HepG2 (cell line): ENCODE data around the gene TRMT112. TPM values are rescaled to one million over a fixed set of nuclear protein-coding genes. Genes with fewer than 3 reads are reported as not detected.

Source experiments
- ATAC-seq: fragments of 200-7000 bp; cut with Tn5 transposase; 3 replicates; pipeline ENCODE4 v1.9.1; 2020; ENCODE audit warnings: mild to moderate bottlenecking, moderate library complexity
- BruUV-seq: library from RNA; stranded (reverse); fragments of 400-500 nt; replicated peaks from 2 replicates; lab custom pipeline; 2021; lab: Mats Ljungman, UMichigan
- CTCF ChIA-PET: fragments of 300-600 bp; formaldehyde crosslinking; extraction: SDS; loops from one replicate; lab custom pipeline; 2021; ENCODE audit warnings: low total read pairs, inconsistent platforms, low intra/inter-chr PET ratio; lab: Yijun Ruan, JAX
- POLR2A ChIA-PET: fragments of 350-600 bp; sonication (Branson Sonifier 250); formaldehyde crosslinking; loops from one replicate; lab custom pipeline; 2020; ENCODE audit warnings: antibody characterized with exemption, inconsistent platforms; lab: Yijun Ruan, JAX
- DNase-seq: peaks from one replicate; pipeline ENCODE4 v3.0.0-alpha.2; 2015; ENCODE audit warnings: low spot score
- FAIRE-seq: peaks from 3 replicates; lab custom pipeline; 2011; peaks lifted over from hg19 to GRCh38; lab: Jason Lieb, UNC
- H2AFZ ChIP-seq: one replicate; pipeline ENCODE4 v1.6.1; 2011; ENCODE audit warnings: low read length, inconsistent platforms
- H3K27ac ChIP-seq: fragments of 300-600 bp; 3 replicates; pipeline ENCODE4 v1.8.0; 2011; ENCODE audit warnings: mixed run types, mild to moderate bottlenecking, mixed read lengths, low read length, inconsistent platforms; ENCODE audit not compliant: insufficient read depth; ENCODE audit errors: extremely low read length
- H3K27me3 ChIP-seq, 2 experiments: fragments of 200-600 bp in 1 of 2; 2 replicates in 1 of 2; 3 replicates in 1 of 2; pipeline versions ENCODE4 v1.6.0 to v1.8.0; 2011; ENCODE audit warnings: low read length in 2 of 2, mild to moderate bottlenecking in 2 of 2, moderate library complexity in 2 of 2, inconsistent platforms in 1 of 2; ENCODE audit not compliant: insufficient read depth in 2 of 2, control insufficient read depth in 1 of 2
- H3K36me3 ChIP-seq, 2 experiments: fragments of 200-600 bp in 1 of 2; replicated peaks in 1 of 2; 2 replicates in 1 of 2; 3 replicates in 1 of 2; pipeline versions ENCODE4 v1.5.1 to v1.8.0; 2011; ENCODE audit warnings: low read length in 2 of 2, inconsistent platforms in 1 of 2; ENCODE audit not compliant: insufficient read depth in 2 of 2, control insufficient read depth in 1 of 2
- H3K4me1 ChIP-seq: 2 replicates; pipeline ENCODE4 v1.5.1; 2012; ENCODE audit warnings: low read length, inconsistent platforms; ENCODE audit not compliant: insufficient read depth
- H3K4me2 ChIP-seq: 2 replicates; pipeline ENCODE4 v1.6.0; 2011; ENCODE audit warnings: low read depth, low read length, inconsistent platforms
- H3K4me3 ChIP-seq, 3 experiments: fragments of 200-600 bp in 1 of 3; sonication (generic), shearing (Covaris generic) in 1 of 3; replicated peaks in 1 of 3; 2 replicates each; pipeline ENCODE4 v1.5.1; 2011 to 2016; ENCODE audit warnings: low read length in 3 of 3, inconsistent platforms in 2 of 3, low read depth in 2 of 3, mild to moderate bottlenecking in 2 of 3, control low read depth in 1 of 3, mixed read lengths in 1 of 3; ENCODE audit not compliant: insufficient read depth in 1 of 3
- H3K79me2 ChIP-seq: one replicate; pipeline ENCODE4 v1.6.1; 2011; ENCODE audit warnings: low read length, inconsistent platforms; ENCODE audit not compliant: insufficient read depth
- H3K9ac ChIP-seq: 2 replicates; pipeline ENCODE4 v1.6.0; 2011; ENCODE audit warnings: mild to moderate bottlenecking, low read depth, low read length, inconsistent platforms; ENCODE audit not compliant: insufficient read depth
- H3K9me3 ChIP-seq: 2 replicates; pipeline ENCODE4 v1.5.1; 2012; ENCODE audit warnings: mild to moderate bottlenecking, low read length
- H4K20me1 ChIP-seq: 2 replicates; pipeline ENCODE4 v1.6.0; 2011; ENCODE audit warnings: inconsistent platforms, mild to moderate bottlenecking, low read length, moderate library complexity; ENCODE audit not compliant: insufficient read depth
- AGO2 ChIP-seq: fragments of 200-400 bp; formaldehyde crosslinking; optimal IDR thresholded peaks from 2 replicates; pipeline ENCODE3; 2017; ENCODE audit warnings: mild to moderate bottlenecking, low read depth, low read length, moderate library complexity
- ZSCAN21 ChIP-seq: sonication (generic); formaldehyde crosslinking; IDR thresholded peaks from 2 replicates; pipeline ENCODE4 v1.8.0; 2022; ENCODE audit warnings: mild to moderate bottlenecking, missing genetic modification reagents, moderate library complexity, borderline replicate concordance
- WGBS: methylation state at CpG from one replicate; pipeline ENCODE4 v1.1.6; 2017; ENCODE audit warnings: low lambda C conversion rate; 5-methylcytosine and 5-hydroxymethylcytosine counted together
- in situ Hi-C: cut with HindIII; loops from 2 replicates; pipeline ENCODE4 v1.10.0; 2017; ENCODE audit warnings: low pct_unique_long_range_greater_than_20kb; ENCODE audit not compliant: extremely low pct_ligation_motif_present
- intact Hi-C: fragments of 100-400 bp; cut with micrococcal nuclease; formaldehyde crosslinking; loops from one replicate; pipeline ENCODE4 v1.10.0; 2022; ENCODE audit not compliant: unreplicated experiment
- polyA plus RNA-seq, 8 experiments: library from polyadenylated mRNA; depleted of rRNA in 3 of 8; stranded (reverse) in 7 of 8; unstranded in 1 of 8; fragments of >200 nt; fragmentation: Illumina TruSeq in 4 of 8; extraction: Trizol in 4 of 8; gene quantifications; 2 replicates each; pipeline versions ENCODE4 v1.2.1 to v1.2.3, GENCODE V29; 2011 to 2016; ENCODE audit warnings: low read depth in 4 of 8, missing spikeins in 1 of 8, mixed read lengths in 1 of 8; ENCODE audit not compliant: insufficient read depth in 1 of 8
- total RNA-seq, 5 experiments: library from RNA; depleted of rRNA; stranded (reverse); fragments of >200 nt; fragmentation: Illumina TruSeq; extraction: Trizol; gene quantifications; 2 replicates each; pipeline ENCODE4 v1.2.3, GENCODE V29; 2016; ENCODE audit warnings: low read depth in 1 of 5
- TF ChIP-seq, protein P1 (sequence below): sonication (generic); formaldehyde crosslinking; IDR thresholded peaks from 2 replicates; pipeline ENCODE4 v1.4.0; 2020; ENCODE audit warnings: missing genetic modification reagents

Gene TRMT112
- total and polyA plus RNA-seq, 2 of the 13 experiments (the other 11 are each of a cell fraction or from before 2014, with no cell fraction given) = 186 to 409 TPM

DNA sequence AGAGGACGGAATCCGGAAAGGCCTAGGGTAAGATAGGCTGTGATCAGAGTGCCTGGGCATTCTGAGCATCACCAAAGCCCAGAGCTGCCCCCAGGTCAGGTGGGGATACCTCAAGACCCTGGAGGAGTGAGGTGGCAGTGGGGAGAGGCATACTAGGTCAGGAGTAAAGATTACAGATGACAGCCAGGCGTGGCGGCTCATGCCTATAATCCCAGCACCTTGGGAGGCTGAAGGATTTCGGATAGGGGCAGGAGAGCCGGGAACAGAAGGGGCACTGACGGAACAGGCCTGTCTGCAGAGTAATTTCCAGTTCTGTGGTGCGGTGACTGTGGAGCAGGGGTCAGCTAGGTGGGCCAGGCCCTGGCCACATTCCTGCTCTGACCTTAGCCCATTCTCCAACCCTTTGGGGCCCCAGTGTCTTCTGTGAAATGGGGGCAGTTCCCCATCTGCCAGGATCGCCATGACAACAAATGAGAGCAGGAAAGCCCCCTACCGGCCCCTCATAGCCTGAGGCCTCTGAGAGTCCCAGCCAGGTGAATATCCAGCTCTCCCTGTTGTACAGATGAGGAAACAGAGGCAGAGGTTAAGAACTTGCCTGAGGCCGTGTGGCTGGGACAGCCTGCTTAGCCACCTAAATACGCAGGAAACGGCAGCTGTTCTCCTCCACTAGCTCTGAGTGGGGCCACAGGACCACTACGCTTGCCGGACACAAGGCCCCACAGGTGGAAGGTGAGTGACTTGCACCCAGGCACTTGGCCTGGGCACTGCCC is 42.1 kb downstream of the TRMT112 start:
- ChIA-PET POLR2A (interaction anchor here (0.6 to 1.1 kb wide), 3 partner anchors 29 to 91 kb away, joined by 3 to 6 read pairs (median 3); partner anchors contain the start of gene FKBP2), CTCF (no interaction called here)
- FAIRE-seq (no peak), ATAC-seq (no peak), DNase-seq (no peak)
- Histone ChIP-seq H3K4me3 (no peak overlapping the region), H3K36me3 (peaks cover 2 to 7% of the 10 kb centered on the region in 2 experiments; a peak in 1 of 5 replicates), H3K9me3 (no peaks in the 10 kb centered on the region), H3K27ac (no peak overlapping the region), H3K4me1 (peaks cover 23% of the 10 kb centered on the region), H4K20me1 (no peaks in the 10 kb centered on the region), H3K4me2 (no peak overlapping the region), H3K27me3 (no peaks in the 10 kb centered on the region), H3K9ac (no peak overlapping the region), H2AFZ (no peak overlapping the region), H3K79me2 (peaks cover 9% of the 10 kb centered on the region)
- intact Hi-C loops (no loop called here), in situ Hi-C loops (no loop called here)
- no TSS peak for BruUV-seq
- WGBS = 95% methylated on average over 8 of the region's 15 CpGs
- TF ChIP-seq, protein P1, sequence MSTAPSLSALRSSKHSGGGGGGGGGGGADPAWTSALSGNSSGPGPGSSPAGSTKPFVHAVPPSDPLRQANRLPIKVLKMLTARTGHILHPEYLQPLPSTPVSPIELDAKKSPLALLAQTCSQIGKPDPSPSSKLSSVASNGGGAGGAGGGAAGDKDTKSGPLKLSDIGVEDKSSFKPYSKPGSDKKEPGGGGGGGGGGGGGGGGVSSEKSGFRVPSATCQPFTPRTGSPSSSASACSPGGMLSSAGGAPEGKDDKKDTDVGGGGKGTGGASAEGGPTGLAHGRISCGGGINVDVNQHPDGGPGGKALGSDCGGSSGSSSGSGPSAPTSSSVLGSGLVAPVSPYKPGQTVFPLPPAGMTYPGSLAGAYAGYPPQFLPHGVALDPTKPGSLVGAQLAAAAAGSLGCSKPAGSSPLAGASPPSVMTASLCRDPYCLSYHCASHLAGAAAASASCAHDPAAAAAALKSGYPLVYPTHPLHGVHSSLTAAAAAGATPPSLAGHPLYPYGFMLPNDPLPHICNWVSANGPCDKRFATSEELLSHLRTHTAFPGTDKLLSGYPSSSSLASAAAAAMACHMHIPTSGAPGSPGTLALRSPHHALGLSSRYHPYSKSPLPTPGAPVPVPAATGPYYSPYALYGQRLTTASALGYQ (CRISPR knock-in tag) = no peak
- TF ChIP-seq ZSCAN21 (CRISPR knock-in tag) = no peak
- peak; percentile 41 for TF ChIP-seq AGO2
